Measurements from ENCODE around the gene GLOD4.
"Not testable (repeated sequence)": the region's sequence is repeated elsewhere in the genome, so short reads cannot be mapped to it uniquely, and the experiment has no call there.

Gene GLOD4

GRCh38 chr17:789160-789840 is 7.2 kb upstream of the GLOD4 start:
- Histone ChIP-seq H3K4me3 (ENCODE audit: low read length) (no peak overlapping the region), H3K27me3 (ENCODE audit: insufficient read depth, low read length) (no peaks in the 10 kb centered on the region), H3K4me1 (ENCODE audit: insufficient read depth, low read length) (no peaks in the 10 kb centered on the region), H3K9me3 (ENCODE audit: insufficient read depth, low read depth, low read length) (no peaks in the 10 kb centered on the region), H3K27ac (ENCODE audit: low read length) (no peak overlapping the region), H3K36me3 (ENCODE audit: insufficient read depth, low read depth, low read length) (peaks cover 72% of the 10 kb centered on the region), H3K9ac (ENCODE audit: low read depth, low read length) (no peak overlapping the region)

- Histone ChIP-seq H3K4me1 (ENCODE audit: insufficient read depth, low read length) (no peaks in the 10 kb centered on the region), H3K9ac (ENCODE audit: low read depth, low read length) (no peak overlapping the region), H3K36me3 (ENCODE audit: insufficient read depth, low read depth, low read length) (peaks cover 79% of the 10 kb centered on the region), H3K9me3 (ENCODE audit: insufficient read depth, low read depth, low read length) (no peaks in the 10 kb centered on the region), H3K4me3 (ENCODE audit: low read length) (no peak overlapping the region), H3K27ac (ENCODE audit: low read length) (no peak overlapping the region), H3K27me3 (ENCODE audit: insufficient read depth, low read length) (no peaks in the 10 kb centered on the region)
Measured at GRCh38 chr17:788551-788950, 6.5 kb upstream of the GLOD4 start.

GRCh38 chr17:787641-788221 is 5.7 kb upstream of the GLOD4 start:
- H3K27ac ChIP-seq (ENCODE audit: low read length) = no peak overlapping the region
- H3K4me3 ChIP-seq (ENCODE audit: low read length) = no peak overlapping the region
- no peaks in the 10 kb centered on the region for H3K4me1 ChIP-seq (ENCODE audit: insufficient read depth, low read length)
- H3K27me3 ChIP-seq (ENCODE audit: insufficient read depth, low read length) = no peaks in the 10 kb centered on the region
- H3K9ac ChIP-seq (ENCODE audit: low read depth, low read length) = no peak overlapping the region
- H3K36me3 ChIP-seq (ENCODE audit: insufficient read depth, low read depth, low read length) = peaks cover 78% of the 10 kb centered on the region
- no peaks in the 10 kb centered on the region for H3K9me3 ChIP-seq (ENCODE audit: insufficient read depth, low read depth, low read length)

- not testable (repeated sequence) for H3K4me1 ChIP-seq (ENCODE audit: insufficient read depth, low read length); H3K27me3 ChIP-seq (ENCODE audit: insufficient read depth, low read length); H3K9me3 ChIP-seq (ENCODE audit: insufficient read depth, low read depth, low read length); H3K4me3 ChIP-seq (ENCODE audit: low read length); H3K9ac ChIP-seq (ENCODE audit: low read depth, low read length); H3K27ac ChIP-seq (ENCODE audit: low read length)
- H3K36me3 ChIP-seq (ENCODE audit: insufficient read depth, low read depth, low read length) = peaks cover 60% of the 10 kb centered on the region
Measured at GRCh38 chr17:785901-786300, 3.8 kb upstream of the GLOD4 start.

- Histone ChIP-seq H3K4me3 (ENCODE audit: low read length) (peak overlapping the region; percentile 95; the same call in 1 of the 2 replicates), H3K27ac (ENCODE audit: low read length) (no peak overlapping the region), H3K9me3 (ENCODE audit: insufficient read depth, low read depth, low read length) (no peaks in the 10 kb centered on the region), H3K27me3 (ENCODE audit: insufficient read depth, low read length) (no peaks in the 10 kb centered on the region), H3K4me1 (ENCODE audit: insufficient read depth, low read length) (no peaks in the 10 kb centered on the region), H3K9ac (ENCODE audit: low read depth, low read length) (no peak overlapping the region), H3K36me3 (ENCODE audit: insufficient read depth, low read depth, low read length) (peaks cover 47% of the 10 kb centered on the region)
Measured at GRCh38 chr17:784143-784542, 2.1 kb upstream of the GLOD4 start.

- H3K27me3 ChIP-seq (ENCODE audit: insufficient read depth, low read length) = no peaks in the 10 kb centered on the region
- H3K9me3 ChIP-seq (ENCODE audit: insufficient read depth, low read depth, low read length) = no peaks in the 10 kb centered on the region
- H3K36me3 ChIP-seq (ENCODE audit: insufficient read depth, low read depth, low read length) = peaks cover 55% of the 10 kb centered on the region
- no peak overlapping the region for H3K27ac ChIP-seq (ENCODE audit: low read length)
- H3K9ac ChIP-seq (ENCODE audit: low read depth, low read length) = no peak overlapping the region
- H3K4me1 ChIP-seq (ENCODE audit: insufficient read depth, low read length) = no peaks in the 10 kb centered on the region
- H3K4me3 ChIP-seq (ENCODE audit: low read length) = no peak overlapping the region
Measured at GRCh38 chr17:778096-778495, 4.0 kb downstream of the GLOD4 start.

- Histone ChIP-seq H3K9ac (ENCODE audit: low read depth, low read length) (no peak overlapping the region), H3K27me3 (ENCODE audit: insufficient read depth, low read length) (no peaks in the 10 kb centered on the region), H3K4me1 (ENCODE audit: insufficient read depth, low read length) (no peaks in the 10 kb centered on the region), H3K9me3 (ENCODE audit: insufficient read depth, low read depth, low read length) (no peaks in the 10 kb centered on the region), H3K4me3 (ENCODE audit: low read length) (no peak overlapping the region), H3K27ac (ENCODE audit: low read length) (no peak overlapping the region), H3K36me3 (ENCODE audit: insufficient read depth, low read depth, low read length) (peaks cover 90% of the 10 kb centered on the region)
Measured at GRCh38 chr17:774313-774584, 7.8 kb downstream of the GLOD4 start.

GRCh38 chr17:773467-774312 is 8.4 kb downstream of the GLOD4 start:
- no peak overlapping the region for H3K27ac ChIP-seq (ENCODE audit: low read length)
- no peaks in the 10 kb centered on the region for H3K27me3 ChIP-seq (ENCODE audit: insufficient read depth, low read length)
- no peaks in the 10 kb centered on the region for H3K4me1 ChIP-seq (ENCODE audit: insufficient read depth, low read length)
- no peak overlapping the region for H3K4me3 ChIP-seq (ENCODE audit: low read length)
- H3K9me3 ChIP-seq (ENCODE audit: insufficient read depth, low read depth, low read length) = no peaks in the 10 kb centered on the region
- peaks cover 92% of the 10 kb centered on the region for H3K36me3 ChIP-seq (ENCODE audit: insufficient read depth, low read depth, low read length)
- H3K9ac ChIP-seq (ENCODE audit: low read depth, low read length) = no peak overlapping the region

GRCh38 chr17:773016-773415 is 9.1 kb downstream of the GLOD4 start:
- H3K4me3 ChIP-seq (ENCODE audit: low read length) = no peak overlapping the region
- H3K9me3 ChIP-seq (ENCODE audit: insufficient read depth, low read depth, low read length) = no peaks in the 10 kb centered on the region
- no peak overlapping the region for H3K9ac ChIP-seq (ENCODE audit: low read depth, low read length)
- no peaks in the 10 kb centered on the region for H3K27me3 ChIP-seq (ENCODE audit: insufficient read depth, low read length)
- H3K4me1 ChIP-seq (ENCODE audit: insufficient read depth, low read length) = no peaks in the 10 kb centered on the region
- no peak overlapping the region for H3K27ac ChIP-seq (ENCODE audit: low read length)
- peaks cover 86% of the 10 kb centered on the region for H3K36me3 ChIP-seq (ENCODE audit: insufficient read depth, low read depth, low read length)

- Histone ChIP-seq H3K9ac (ENCODE audit: low read depth, low read length) (no peak overlapping the region), H3K36me3 (ENCODE audit: insufficient read depth, low read depth, low read length) (peaks cover 68% of the 10 kb centered on the region), H3K27me3 (ENCODE audit: insufficient read depth, low read length) (no peaks in the 10 kb centered on the region), H3K4me1 (ENCODE audit: insufficient read depth, low read length) (no peaks in the 10 kb centered on the region), H3K4me3 (ENCODE audit: low read length) (no peak overlapping the region), H3K9me3 (ENCODE audit: insufficient read depth, low read depth, low read length) (no peaks in the 10 kb centered on the region), H3K27ac (ENCODE audit: low read length) (no peak overlapping the region)
Measured at GRCh38 chr17:767076-767475, 15.0 kb downstream of the GLOD4 start.

- Histone ChIP-seq H3K9ac (ENCODE audit: low read depth, low read length) (no peak overlapping the region), H3K36me3 (ENCODE audit: insufficient read depth, low read depth, low read length) (peaks cover 75% of the 10 kb centered on the region), H3K27ac (ENCODE audit: low read length) (no peak overlapping the region), H3K4me3 (ENCODE audit: low read length) (no peak overlapping the region), H3K27me3 (ENCODE audit: insufficient read depth, low read length) (no peaks in the 10 kb centered on the region), H3K9me3 (ENCODE audit: insufficient read depth, low read depth, low read length) (no peaks in the 10 kb centered on the region), H3K4me1 (ENCODE audit: insufficient read depth, low read length) (no peaks in the 10 kb centered on the region; the same call in 1 of the 2 replicates)
Measured at GRCh38 chr17:760371-760770, 21.7 kb downstream of the GLOD4 start.

- Histone ChIP-seq H3K27ac (ENCODE audit: low read length) (no peak overlapping the region), H3K4me3 (ENCODE audit: low read length) (no peak overlapping the region), H3K9ac (ENCODE audit: low read depth, low read length) (no peak overlapping the region), H3K27me3 (ENCODE audit: insufficient read depth, low read length) (no peaks in the 10 kb centered on the region), H3K9me3 (ENCODE audit: insufficient read depth, low read depth, low read length) (no peaks in the 10 kb centered on the region), H3K36me3 (ENCODE audit: insufficient read depth, low read depth, low read length) (peaks cover 71% of the 10 kb centered on the region), H3K4me1 (ENCODE audit: insufficient read depth, low read length) (no peaks in the 10 kb centered on the region; the same call in 1 of the 2 replicates)
Measured at GRCh38 chr17:759964-760363, 22.1 kb downstream of the GLOD4 start.

Measured in iPS-20b (cell line).